NCI-H146 (cell line): ENCODE results near the gene DNER.

Source experiments
- DNase-seq: peaks from one replicate; lab custom pipeline; 2025; lab: John Stamatoyannopoulos, UW

The DNER gene

GRCh38 chr2:229434187-229434586 lies 280.2 kb downstream of the DNER start:
- no peak for DNase-seq

- DNase-seq = no peak
These were observed 281.0 kb downstream of the DNER start for GRCh38 chr2:229433351-229433750.

DNA sequence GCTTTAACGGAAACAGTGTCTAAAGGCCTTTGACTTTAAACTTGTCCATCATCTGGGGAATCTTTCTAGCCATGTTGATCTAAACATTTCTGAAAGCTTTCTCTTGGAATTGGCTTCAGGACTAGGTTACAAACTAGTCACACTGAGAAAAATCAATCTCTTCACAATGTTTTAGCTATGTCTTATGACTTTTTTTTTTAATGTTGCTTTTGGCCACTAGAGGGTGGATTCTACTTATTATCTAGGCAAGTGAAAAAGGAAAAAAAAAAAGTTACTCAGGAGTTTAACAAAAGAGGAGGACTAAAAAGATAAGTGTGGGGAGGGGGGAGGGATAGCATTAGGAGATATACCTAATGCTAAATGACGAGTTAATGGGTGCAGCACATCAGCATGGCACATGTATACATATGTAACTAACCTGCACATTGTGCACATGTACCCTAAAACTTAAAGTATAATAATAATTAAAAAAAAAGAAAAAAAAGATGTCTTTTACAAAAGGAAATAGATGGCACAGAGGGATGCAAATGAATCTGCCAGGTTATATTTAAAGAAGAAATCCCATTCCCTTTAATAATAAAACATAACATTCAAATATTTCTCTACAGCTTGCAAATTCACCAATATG lies 282.9 kb downstream of the DNER start:
- DNase-seq = peak; percentile 66

DNA sequence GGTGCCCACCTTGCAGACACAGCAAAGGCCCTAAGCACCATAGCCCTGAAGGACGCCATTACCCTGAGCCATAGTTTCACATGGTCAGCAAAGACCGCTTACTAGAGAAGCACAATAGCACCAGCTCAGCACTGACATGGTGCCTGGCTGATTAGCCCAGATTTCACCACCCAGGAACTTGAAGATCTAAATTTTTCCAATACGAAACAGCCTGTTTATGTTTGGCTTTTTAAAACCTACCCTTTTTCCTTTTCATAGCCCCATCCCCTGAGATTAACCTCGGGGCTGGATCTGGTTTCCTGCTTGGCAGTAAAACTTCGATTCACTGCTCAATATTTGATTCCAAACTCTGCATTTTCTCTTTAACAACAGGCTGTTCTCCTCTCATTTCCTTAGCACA lies 284.8 kb downstream of the DNER start:
- no peak for DNase-seq

DNA sequence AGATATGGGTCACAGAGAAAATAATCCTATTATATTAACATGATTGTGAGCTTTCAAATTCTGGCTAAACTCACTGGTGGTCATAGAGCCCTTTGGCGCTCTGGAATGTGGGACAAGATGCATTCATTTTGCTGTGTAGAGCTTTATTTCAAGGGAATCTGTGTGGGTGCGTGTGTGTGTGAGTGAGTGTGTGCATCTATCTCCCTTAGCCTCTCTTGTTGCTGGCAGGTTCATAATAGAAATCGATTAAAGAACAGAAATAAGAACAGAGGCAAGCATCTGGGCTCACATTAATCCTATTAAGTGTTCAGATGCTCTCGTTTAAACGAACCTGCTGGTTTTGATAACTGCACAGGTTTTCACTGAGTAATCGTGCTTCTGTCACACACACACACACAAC lies 287.9 kb downstream of the DNER start:
- no peak for DNase-seq

- no peak for DNase-seq
These were observed 288.8 kb downstream of the DNER start for GRCh38 chr2:229425598-229425997.

GRCh38 chr2:229422063-229422462 lies 292.3 kb downstream of the DNER start:
- peak; percentile 79 for DNase-seq

GRCh38 chr2:229419158-229419557 lies 295.2 kb downstream of the DNER start:
- DNase-seq = no peak

DNA sequence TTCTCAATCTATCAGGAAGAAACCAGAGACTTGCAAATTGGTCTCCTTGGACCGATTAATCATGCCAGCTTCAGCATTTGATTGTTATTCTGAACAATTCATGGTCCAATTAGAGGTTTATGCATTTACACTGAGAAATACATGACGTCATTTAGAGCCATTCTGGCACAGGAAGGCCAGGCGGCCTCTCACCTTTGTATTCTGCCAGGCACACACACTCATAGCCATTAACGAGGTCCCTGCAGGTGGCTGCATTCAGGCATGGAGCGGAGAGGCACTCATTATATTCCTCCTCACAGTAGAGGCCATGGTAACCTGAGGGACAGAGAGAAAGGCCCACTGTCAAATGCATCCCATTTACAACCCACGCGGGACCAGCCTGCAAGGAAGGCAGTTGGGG lies 296.4 kb downstream of the DNER start:
- peak; percentile 95 for DNase-seq

DNA sequence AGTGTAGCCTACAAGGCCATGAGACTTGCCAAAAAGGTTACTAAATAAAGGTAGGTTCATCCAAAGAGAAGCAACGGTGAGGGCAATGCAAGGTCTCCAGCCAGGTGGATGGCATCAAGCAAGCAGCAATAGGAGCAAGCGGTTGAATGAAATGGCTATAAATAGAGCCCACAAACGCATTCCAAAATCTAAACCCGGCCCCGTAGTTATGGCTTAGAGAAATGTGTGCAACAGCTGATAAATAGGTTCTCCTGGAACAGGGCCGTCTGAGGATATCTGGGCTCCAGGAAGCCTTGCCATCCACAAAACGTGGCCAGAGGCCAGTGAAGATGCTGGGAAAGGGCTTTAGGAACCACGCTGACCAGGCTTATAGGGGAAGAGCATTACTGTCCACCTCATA lies 297.2 kb downstream of the DNER start:
- no peak for DNase-seq

DNA sequence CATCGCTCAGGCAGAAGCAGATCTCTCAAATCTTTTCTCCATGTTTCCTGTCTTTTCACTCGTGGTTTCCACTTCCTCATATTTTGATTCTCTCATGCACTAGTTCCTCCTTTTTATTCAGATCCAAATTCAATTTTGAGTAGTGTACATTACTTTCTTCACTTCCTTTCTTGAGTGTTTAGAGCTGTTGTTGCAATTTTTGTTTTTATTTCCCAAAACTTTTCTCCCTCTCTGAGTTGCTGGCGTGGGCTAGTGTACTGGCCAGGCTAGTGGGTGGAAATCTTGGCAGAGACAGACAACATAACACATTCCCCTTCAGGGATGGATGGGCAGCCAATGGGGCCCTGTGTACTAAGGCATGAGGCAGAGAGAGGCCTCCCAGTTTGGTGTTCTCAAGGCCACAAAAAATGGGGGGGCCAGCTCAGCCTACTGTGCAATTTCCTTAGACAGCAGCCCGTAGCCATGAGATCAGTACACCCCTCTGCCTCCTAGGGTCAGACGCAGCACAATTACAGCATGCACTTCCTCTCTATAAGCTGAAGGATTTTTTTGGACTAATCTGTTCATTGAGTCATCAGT lies 298.1 kb downstream of the DNER start:
- DNase-seq = no peak

- no peak for DNase-seq
These were observed 299.7 kb downstream of the DNER start for GRCh38 chr2:229414631-229415030.

- no peak for DNase-seq
These were observed 301.7 kb downstream of the DNER start for GRCh38 chr2:229412686-229413085.

DNA sequence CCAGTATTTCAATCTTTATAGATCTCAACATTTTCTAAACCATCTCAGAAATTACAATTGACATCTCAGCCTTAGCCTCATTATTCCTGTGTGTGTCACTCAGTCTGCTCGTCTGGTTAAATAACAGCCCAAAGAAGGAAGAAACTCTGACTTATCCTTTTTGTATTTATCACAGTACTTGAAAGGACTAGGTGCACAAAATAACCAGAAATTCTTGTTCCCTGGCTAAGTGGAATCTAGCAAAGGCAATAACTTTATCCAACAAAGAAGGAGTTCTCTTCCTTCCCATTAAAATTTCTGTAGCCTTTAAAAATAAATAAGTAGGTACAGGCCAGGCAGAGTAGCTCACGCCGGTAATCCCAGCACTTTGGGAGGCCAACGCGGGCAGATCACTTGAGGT lies 303.4 kb downstream of the DNER start:
- DNase-seq = no peak

DNA sequence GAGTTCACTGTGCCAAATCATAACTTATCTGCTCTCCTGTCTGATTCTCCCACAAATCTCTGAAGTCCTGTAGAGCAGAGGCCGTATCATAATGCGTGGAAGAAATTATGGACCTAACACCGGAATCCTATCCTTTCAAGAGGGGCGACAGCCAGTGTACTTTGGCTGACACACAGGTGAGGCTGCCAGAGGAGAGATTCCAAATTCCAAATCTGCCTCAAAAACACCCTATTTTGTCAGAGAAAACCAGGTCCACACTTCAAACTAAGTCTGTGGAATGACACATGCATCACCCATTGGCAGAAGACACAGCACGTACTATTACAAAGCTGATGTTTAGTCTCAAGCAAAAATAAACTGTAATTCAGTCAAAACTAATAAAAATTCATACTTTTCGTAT lies 304.1 kb downstream of the DNER start:
- DNase-seq = no peak

GRCh38 chr2:229409751-229410181 lies 304.6 kb downstream of the DNER start:
- DNase-seq = no peak

GRCh38 chr2:229408962-229409361 lies 305.4 kb downstream of the DNER start:
- no peak for DNase-seq

DNA sequence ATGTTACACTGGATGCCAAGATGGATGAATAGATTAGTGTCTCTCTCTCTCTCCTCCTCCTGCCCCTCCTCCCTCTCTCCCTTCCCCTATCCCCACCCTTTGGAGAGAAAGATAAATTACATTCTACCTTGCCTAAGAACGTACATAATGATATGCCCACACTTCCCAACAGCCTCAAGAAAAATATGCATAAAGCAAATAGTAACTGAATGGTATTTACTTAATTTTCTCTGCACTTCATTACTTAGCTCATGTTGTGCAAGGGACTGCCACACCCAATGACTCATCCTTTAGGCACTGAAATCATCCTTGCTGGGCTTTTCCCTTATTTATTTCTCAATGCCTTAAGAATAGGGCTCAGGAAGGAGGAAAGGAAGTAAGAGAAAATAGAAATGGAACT lies 306.0 kb downstream of the DNER start:
- peak; percentile 23 for DNase-seq

DNA sequence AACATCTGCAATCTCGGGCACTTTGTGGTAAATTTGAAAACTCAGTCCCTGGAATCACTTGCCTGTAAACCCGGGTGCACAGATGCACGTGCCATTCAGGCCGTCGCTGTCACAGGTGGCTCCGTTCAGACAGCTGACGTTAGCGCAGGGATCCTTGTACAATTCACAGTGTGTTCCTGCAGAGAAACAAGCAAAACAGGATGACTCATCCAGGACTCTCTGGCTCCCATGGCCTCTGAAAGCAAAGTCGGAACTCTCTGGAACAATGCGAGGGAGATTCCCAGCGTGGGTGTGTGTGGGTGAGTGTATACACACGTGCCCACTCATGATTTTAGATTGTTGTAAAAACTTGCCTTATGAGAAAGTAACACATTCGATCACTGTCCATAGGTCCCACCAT lies 307.2 kb downstream of the DNER start:
- DNase-seq = no peak

DNA sequence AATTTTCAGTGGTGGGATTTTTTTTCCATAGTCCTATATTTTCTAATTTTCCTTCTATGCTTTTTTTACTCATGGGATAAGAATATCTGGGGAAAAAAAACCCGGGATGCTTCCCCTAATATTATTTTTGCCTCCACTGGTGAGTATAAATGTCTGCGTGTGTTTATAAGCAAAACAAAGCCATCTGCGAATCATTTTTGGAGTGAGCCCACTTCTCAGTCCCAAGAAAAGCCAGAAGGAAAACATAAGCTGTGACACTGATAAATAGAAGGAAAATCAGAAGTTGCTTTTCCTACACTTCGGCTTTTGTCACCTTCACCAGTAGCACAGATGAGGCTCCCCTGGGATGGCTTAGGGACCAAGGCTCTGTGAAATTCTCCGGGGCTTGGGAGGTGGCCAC lies 308.6 kb downstream of the DNER start:
- no peak for DNase-seq

GRCh38 chr2:229403296-229403695 lies 311.1 kb downstream of the DNER start:
- no peak for DNase-seq

- DNase-seq = no peak
These were observed 313.0 kb downstream of the DNER start for GRCh38 chr2:229401171-229401865.

DNA sequence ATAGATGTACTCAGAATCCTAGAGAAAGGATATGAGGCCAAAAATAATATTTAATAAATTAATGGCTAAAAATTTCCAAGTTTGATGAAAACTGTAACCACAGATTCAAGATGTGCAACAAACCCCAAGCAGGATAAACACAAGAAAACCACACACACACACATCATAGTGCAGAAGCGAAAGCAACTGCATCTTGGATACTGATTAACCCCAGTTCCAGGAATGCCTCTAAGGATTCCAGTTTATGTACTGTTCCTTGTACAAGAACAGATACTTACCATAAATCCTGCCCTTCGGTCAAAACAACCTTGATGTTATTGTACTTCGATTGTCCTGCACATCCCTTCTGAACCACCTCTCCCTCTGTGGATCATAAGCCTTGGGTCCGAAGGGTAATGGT lies 320.4 kb downstream of the DNER start:
- no peak for DNase-seq

- no peak for DNase-seq
These were observed 322.2 kb downstream of the DNER start for GRCh38 chr2:229392196-229392595.
